GM19463 (cell line): ENCODE results near the gene P2RX7.

ENCODE experiments used
- ATAC-seq: cut with Tn5 transposase; IDR thresholded peaks from one replicate; pipeline ENCODE4 v1.9.1; 2021; ENCODE audit warnings: mild to moderate bottlenecking, moderate library complexity; ENCODE audit not compliant: unreplicated experiment

The P2RX7 gene

DNA sequence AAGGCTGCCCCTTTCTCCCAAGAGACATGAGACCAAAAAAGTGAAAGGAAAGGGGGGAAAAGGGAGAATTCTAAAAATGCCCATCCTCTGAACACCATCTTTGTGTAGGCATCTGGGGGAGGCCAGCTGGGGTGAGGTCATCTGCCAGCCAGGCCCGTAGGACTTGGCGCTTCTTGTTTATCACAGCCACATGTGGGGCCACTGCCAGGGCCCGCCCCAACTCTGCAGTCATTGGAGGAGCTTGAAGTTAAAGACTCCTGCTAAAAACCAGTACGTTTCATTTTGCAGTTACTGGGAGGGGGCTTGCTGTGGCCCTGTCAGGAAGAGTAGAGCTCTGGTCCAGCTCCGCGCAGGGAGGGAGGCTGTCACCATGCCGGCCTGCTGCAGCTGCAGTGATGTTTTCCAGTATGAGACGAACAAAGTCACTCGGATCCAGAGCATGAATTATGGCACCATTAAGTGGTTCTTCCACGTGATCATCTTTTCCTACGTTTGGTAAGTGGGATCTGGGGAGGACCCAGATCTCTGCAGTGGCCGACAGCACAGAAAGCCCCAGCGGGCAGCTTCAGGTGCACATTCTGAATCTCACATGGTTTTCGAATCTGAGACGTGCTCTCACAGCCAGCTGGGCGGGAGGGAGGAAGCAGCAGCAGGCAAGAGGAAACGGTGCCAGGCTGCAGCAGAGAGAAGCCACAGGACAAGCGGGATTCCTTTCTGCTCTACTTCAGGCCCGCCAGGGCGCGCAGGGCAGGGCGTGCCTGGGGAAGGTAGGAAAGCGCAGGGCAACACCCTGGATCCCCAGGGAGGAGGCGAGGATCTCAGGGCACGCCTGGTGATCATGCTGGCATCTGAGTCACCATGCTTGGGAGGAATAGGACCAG is at the start of gene P2RX7:
Gene P2RX7 (plus strand): TSS at position 276 of the 881 bp plus-strand sequence. CDS start 95 bp downstream, at position 371.
- peak; percentile 31 for ATAC-seq

GRCh38 chr12:121084229-121084628 is 48.4 kb upstream of the P2RX7 start:
- no peak for ATAC-seq

GRCh38 chr12:121085069-121085468 is 47.6 kb upstream of the P2RX7 start:
- no peak for ATAC-seq

GRCh38 chr12:121085506-121086353 is 46.9 kb upstream of the P2RX7 start:
- no peak for ATAC-seq

DNA sequence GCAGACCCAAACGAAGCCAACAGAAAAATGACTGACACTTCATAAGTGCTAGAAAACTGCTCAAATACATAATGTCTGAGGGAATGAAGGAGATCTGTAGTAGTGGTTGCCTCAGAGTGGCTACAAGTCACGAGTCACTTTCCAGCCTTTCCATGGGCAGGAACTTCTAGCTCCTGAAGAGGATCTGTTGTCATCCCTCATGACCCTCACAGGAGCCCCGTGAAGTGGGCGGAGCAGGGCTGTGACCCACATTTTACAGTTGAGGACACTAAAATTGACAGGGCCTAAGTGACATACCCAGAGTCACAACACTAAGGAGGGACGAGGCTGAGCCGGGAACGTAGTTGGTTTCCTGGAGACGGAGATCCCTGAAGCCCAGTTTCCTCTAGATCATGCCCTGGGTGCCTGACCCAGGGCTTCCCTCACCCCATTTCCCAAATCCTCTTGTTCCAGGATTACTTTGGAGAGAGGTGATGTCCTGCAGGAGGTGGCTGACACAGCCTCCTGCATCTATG is 45.8 kb upstream of the P2RX7 start:
- ATAC-seq, result no peak

DNA sequence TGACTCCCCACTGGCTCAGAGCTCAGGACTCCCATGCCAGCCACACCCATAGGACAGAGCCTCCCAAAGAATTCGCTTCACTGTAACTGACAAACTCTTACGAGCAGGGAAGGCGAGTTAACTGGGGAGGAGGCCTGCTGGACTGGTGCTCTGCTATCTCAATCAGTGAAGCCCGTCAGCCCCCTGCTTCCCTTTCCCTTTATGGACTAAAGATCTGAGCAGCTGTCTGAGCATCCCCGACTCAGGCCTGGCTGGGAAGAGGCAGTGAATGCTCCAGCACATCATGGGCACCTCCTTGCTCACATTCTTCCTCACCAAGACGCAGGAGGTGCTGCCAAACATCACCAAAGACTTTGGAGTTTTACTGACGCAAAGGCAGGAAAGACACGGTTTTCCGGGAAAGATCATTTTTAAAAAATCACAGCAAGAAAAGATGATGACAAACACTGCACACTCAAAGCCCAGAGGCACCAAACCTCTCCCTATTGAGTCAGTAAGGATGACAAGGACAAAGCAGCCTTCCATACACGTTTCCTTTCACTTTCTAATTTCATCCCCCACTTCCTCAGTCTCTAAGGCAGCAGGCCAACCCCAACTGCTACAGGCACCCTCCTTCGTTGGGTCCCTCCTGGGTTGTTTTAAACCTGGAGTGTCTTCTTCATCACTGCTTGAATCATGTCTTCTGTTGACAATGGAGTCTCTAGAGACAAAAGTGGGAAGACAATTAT is 45.0 kb upstream of the P2RX7 start:
- no peak for ATAC-seq

DNA sequence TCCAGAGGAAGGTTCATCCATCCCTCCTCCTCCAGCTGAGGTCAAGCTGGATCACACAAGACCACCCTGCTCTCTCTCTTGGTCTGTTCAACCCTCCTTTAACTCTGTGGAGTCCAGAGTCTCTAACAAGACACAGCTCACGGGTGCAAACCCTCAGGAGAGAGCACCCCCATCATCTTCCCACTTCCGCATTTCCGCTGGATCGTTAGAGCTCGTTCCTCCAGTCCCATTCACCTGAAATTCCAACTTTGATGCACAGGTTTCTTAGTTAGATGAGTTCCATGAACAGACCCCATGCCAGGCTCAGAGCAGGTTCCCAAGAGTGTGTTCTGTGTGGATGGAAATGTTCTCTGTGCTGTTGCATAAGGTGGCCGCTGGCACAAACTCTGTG is 44.5 kb upstream of the P2RX7 start:
- no peak for ATAC-seq

DNA sequence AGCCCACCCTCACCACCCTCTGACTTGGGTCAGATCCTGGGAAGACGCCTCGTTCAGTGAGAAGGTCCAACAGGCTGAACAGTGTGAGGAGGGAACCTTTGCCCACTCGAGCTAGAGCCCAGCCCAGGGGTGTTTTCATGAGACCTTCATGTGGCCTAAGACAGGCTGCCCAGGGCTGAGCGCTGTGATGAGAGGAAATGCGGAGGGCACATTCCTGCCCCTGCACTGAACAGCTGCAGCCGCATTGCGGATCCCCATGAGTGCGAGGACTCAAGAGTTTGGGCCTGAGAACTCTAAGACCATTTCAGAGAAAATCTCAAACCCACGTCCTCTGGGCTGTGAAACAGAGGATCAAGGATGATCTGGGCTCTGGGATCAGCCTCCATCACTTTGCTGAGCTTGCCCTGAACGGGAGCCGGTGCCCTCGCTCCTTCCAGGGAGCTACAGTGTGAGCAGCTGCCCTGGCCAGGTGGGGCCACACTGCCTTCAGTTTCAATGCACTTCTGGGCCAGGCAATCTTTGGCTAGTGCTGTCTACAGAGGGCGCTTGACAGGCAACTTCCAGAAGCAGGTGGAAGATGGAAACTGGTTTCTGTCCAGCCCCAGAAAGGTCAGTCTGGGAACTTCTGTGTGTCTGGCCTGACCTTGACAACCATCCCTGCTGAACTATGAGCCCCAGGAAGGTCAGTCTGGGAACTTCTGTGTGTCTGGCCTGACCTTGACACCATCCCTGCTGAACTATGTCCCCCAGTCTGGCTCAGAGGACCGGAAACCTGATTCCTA is 43.5 kb upstream of the P2RX7 start:
- no peak for ATAC-seq

DNA sequence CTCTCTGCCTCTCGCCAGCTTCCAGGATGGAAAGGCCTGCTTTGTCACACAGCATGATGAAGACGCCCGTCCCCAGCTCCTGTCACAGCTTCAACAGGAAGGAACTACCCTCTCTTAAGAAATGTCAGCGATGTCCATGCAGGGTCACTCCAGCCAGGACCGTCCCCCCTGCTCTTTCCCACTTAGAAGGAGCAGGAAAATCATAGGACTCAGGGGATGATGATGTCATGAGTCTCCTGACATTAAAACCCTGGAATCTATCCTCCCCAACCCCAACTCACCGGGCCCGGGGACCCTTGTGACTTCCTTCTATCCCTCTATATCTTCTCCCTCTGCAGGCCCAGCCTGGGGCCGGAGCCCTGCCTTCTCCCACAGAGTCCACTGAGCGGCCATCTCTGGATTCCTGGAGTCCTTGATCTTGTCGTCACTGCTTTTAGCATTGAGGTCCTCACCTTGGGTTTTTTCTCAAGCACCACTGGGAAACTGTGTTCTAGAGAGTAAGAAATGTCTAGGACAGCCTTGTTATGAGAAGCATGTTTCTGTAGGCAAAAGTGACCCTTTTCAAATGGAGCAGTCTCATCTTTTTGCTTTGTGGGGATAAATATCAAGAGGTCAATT is 42.8 kb upstream of the P2RX7 start:
- no peak for ATAC-seq

DNA sequence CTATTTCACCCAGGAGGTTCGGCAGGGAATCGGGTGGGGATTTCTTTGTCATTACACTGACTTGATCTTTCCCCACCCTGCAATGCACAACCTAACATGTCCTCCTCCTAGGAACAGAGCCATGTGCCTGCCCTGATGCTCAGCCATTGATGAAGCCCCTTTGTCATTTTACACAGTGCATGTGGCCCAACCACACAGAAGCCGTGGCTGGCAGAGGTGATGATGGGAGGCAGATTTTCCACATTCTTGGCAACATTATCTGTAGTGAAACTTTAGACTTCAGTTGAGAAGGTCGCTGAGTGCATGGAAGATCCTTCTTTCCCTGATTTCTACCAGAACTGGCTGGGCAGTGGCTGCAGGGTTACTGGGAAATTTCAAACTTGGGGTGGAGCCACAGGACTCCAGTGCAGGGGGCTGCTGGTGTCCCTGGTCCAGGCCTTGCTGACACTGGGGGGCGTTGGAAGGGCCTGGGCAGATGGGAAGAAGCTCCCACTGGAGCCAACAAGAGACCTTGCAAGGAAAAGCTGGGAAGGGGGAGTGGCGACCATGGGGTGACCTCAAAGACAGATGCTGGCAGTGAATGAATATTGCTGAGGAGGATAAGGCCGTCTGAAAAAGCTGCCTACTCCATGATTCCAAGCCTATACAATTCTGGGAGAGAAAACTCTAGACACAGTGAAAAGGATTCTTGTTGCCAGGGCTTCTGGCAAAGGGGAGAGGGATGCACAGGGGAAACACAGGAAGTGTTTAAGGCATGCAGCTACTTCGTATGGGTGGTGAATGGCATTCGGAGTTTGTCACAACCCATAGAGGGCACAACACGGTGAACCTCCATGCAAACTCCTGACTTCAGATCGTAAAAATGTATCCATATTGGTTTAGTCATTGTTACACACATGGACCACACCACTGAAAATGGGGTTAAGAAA is 41.8 kb upstream of the P2RX7 start:
- no peak for ATAC-seq

- ATAC-seq, result no peak
These were observed 40.6 kb upstream of the P2RX7 start for GRCh38 chr12:121092034-121092433.

GRCh38 chr12:121093487-121093891 is 39.2 kb upstream of the P2RX7 start:
- no peak for ATAC-seq

DNA sequence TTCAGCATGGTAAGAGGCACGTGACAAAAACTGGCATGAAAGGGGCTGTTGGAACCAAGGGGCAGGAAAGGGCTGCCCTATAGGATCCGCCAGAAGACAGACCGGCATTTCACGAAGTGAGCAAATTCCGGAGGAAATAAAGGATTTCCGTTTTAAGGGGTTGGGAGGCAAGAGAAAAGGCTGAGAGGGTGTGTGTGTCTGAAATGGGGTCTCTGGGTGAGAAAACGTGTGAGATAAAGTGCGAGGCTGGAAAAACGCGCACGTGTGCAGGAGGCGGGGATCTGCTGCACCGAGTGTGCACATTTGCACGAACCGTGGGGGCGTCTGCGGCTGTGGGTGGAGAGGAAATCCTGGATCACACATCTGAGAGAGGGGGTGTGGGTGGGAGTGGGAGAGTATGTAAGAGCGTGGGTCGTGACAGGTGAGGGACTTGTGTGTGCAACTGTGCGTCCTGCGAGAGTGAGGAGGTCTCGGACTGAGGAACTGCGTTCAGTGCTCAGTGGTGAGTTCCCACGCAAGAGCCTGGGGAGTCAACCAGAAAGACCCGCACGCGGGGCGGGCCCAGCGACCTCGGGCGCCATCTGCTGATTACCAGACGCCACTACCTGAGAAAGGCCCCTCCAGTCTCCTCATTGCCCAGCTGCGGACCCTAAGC is 37.0 kb upstream of the P2RX7 start:
- no peak for ATAC-seq

- no peak for ATAC-seq
These were observed 36.4 kb upstream of the P2RX7 start for GRCh38 chr12:121096199-121096798.

- ATAC-seq, result no peak
These were observed 32.9 kb upstream of the P2RX7 start for GRCh38 chr12:121099779-121100178.

DNA sequence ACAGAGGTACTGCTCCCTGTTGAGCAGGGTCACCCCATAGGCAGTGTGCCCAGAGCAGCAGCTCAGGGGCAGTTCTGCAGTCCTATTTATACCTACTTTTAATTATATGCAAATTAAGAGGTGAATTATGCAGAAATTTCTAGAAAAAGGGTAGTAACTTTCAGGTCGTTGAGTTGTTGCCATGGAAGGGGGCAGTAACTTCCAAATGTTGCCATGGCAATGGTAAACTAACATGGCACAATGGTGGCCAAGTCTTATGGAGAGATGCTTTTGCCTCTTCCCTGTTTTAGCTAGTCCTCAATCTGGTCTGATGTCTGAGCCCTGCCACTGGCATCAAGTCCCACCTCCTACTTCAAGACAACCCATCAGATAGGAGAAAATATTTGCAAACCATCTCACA is 30.4 kb upstream of the P2RX7 start:
- ATAC-seq, result no peak

DNA sequence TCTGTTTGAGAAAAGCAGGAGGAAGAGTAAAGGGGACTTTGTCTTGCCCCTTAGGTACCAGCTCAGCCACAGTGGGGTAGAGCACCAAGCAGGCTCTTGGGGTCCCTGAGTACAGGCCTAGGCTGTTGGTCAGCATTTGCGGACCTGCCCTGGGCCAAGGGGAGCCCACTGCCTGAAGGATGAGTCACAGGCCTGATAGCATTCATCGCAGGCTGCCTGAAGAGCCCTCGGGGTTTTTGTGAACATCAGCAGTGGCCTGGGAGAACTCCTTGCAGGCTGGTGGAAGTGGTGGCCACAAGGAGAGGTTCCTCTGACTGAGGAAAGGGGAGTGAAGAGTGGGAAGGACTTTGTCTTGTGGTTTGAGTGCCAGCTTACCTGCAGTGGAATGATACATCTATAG is 25.0 kb upstream of the P2RX7 start:
- ATAC-seq, result no peak

GRCh38 chr12:121108492-121108891 is 24.2 kb upstream of the P2RX7 start:
- no peak for ATAC-seq
